Measurements from ENCODE around the gene LMOD1.

LMOD1 gene

DNA sequence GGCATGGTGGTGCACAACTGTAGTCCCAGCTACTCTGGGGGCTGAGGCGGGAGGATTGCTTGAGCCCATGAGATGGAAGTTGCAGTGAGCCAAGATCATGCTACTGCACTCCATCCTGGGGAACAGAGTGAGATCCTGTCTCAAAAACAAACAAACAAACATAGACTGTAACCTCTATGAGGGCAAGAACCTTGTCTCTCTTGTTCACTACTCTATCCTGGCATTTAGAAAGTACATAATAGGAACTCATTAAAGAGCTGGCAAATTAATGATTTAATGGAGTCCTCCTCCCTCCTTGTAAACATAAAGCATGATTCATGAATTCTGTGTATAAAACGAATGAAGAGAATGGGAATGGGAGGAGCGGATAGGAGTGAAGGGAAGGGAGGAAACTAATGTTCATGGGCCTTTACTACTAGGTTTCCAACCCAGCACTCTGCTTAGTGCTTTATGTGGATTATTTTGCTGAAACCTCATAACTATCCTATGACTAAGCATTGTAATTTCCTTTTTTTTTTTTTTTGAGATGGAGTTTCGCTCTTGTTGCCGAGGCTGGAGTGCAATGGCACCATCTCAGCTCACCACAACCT is 8.6 kb downstream of the LMOD1 start:
- POLR2A ChIA-PET, result no interaction called here
- TF ChIP-seq, protein P1, sequence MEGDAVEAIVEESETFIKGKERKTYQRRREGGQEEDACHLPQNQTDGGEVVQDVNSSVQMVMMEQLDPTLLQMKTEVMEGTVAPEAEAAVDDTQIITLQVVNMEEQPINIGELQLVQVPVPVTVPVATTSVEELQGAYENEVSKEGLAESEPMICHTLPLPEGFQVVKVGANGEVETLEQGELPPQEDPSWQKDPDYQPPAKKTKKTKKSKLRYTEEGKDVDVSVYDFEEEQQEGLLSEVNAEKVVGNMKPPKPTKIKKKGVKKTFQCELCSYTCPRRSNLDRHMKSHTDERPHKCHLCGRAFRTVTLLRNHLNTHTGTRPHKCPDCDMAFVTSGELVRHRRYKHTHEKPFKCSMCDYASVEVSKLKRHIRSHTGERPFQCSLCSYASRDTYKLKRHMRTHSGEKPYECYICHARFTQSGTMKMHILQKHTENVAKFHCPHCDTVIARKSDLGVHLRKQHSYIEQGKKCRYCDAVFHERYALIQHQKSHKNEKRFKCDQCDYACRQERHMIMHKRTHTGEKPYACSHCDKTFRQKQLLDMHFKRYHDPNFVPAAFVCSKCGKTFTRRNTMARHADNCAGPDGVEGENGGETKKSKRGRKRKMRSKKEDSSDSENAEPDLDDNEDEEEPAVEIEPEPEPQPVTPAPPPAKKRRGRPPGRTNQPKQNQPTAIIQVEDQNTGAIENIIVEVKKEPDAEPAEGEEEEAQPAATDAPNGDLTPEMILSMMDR (IDR thresholded peaks at IDR 0.05; ENCODE audit: control extremely low read depth, extremely low read depth, low read depth, missing control alignments), result no peak
- CTCF ChIA-PET, result interaction anchor here (1.2 kb wide), 1 partner anchor 42 kb away, joined by 4 read pairs; no protein-coding TSS in a partner anchor
- DNase-seq (ENCODE audit: extremely low spot score), result no peak

DNA sequence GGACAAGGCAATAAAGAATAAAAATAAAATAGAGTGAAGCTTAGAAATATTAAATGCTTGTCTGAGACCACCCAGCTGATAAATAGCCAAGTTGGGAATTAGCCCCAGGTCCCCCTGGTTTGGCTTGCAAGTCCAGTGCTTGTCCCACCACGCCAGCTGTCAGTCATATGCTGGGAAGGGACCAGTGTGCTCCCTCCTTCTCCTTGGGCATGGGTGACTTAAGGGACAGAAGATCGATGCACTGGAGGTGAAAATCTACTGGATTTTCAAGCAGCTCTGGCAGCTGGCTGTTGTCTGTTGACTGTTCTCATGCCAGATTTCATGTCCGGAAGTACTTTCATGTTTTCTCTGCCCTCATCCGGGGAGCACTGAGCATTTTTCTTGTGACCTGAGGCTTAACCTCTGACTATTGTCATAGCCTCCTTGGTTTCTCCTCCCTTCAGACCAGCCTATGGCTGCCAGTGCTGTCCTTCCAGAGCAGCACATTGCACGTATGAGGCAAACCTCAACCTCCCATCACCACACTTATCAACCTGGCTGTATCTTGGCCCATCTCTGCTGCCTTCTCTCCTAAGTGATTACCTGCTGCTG is 12.4 kb downstream of the LMOD1 start:
- ChIA-PET CTCF (interaction anchor here (0.6 to 1.2 kb wide), 2 partner anchors 38 to 39 kb away, joined by 3 to 5 read pairs; no protein-coding TSS in a partner anchor), POLR2A (no interaction called here)
- TF ChIP-seq, protein P1 (IDR thresholded peaks at IDR 0.05; ENCODE audit: control extremely low read depth, extremely low read depth, low read depth, missing control alignments), result no peak
- DNase-seq (ENCODE audit: extremely low spot score), result no peak

DNA sequence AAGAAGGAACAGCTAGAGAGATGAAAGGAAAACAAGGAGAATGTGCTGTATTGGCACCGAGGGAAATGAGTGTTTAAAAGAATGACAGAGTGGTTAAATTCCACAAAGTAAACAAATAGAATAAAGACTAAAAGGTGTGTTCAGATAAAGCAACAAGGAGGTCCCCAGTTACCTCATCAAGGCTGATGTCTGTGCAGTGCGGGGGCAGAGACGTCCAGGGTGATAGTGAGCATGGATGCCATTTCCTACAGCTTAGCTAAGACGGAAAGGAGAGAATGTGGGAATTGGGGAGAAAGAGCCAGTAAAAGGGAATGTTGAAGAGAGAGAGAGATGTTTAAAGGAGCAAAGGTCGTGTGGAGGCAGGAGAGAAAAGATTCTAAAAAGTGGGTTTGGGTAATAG is 15.5 kb downstream of the LMOD1 start:
- TF ChIP-seq, protein P1 (IDR thresholded peaks at IDR 0.05; ENCODE audit: control extremely low read depth, extremely low read depth, low read depth, missing control alignments), result no peak
- ChIA-PET POLR2A (no interaction called here), CTCF (interaction anchor here (1.1 to 1.5 kb wide), 2 partner anchors 23 to 29 kb away, joined by 3 to 4 read pairs; no protein-coding TSS in a partner anchor)

DNA sequence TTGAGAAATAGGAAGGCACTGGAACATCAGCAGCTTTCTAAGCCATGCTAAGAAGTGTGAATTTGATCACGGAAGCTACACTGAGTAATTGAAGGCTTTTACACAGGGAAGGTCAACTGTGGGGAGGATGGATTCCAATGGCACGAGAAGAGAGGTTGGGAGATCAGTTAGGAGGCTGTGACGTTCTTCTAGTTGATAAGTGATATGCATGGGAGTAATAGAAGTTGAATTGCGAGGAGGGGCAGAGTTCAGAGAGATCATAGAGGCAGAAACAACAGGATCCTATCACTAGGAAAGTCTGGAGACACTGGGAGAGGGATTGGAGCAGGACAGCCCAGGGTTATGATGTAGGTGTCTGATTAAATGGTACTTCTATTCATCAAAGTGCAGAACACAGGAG is 16.2 kb downstream of the LMOD1 start:
- TF ChIP-seq, protein P1 (IDR thresholded peaks at IDR 0.05; ENCODE audit: control extremely low read depth, extremely low read depth, low read depth, missing control alignments), result no peak
- ChIA-PET CTCF (interaction anchor here (1.1 kb wide), 1 partner anchor 28 kb away, joined by 4 read pairs; no protein-coding TSS in a partner anchor), POLR2A (no interaction called here)
- DNase-seq (ENCODE audit: extremely low spot score), result no peak

More for the DNA sequence above, 15.5 kb downstream of the LMOD1 start:
- DNase-seq (ENCODE audit: extremely low spot score), result no peak

DNA sequence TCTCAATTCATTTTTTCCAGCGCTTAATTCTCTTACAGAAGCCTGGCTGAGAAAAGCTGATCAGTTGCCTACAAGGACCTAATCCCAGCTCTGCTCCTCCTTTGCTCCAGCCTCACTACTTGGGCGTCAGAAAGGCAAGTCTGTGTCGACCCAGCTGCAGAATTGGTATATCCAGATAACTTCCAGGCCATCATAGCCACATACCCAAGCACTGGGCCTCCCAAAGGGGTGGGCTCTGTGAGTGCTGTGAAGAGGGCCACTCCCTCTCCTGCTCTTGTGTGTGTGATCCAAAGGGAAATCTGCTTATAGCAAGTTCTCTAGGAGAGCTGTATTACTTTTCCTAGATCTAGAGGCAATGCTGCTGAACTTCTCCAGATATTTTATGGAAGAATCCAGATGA is 18.1 kb downstream of the LMOD1 start:
- DNase-seq (ENCODE audit: extremely low spot score), result no peak
- CTCF ChIA-PET, result interaction anchor here (0.9 kb wide), 1 partner anchor 15 kb away, joined by 3 read pairs; no protein-coding TSS in a partner anchor
- POLR2A ChIA-PET, result no interaction called here
- TF ChIP-seq, protein P1 (IDR thresholded peaks at IDR 0.05; ENCODE audit: control extremely low read depth, extremely low read depth, low read depth, missing control alignments), result no peak

DNA sequence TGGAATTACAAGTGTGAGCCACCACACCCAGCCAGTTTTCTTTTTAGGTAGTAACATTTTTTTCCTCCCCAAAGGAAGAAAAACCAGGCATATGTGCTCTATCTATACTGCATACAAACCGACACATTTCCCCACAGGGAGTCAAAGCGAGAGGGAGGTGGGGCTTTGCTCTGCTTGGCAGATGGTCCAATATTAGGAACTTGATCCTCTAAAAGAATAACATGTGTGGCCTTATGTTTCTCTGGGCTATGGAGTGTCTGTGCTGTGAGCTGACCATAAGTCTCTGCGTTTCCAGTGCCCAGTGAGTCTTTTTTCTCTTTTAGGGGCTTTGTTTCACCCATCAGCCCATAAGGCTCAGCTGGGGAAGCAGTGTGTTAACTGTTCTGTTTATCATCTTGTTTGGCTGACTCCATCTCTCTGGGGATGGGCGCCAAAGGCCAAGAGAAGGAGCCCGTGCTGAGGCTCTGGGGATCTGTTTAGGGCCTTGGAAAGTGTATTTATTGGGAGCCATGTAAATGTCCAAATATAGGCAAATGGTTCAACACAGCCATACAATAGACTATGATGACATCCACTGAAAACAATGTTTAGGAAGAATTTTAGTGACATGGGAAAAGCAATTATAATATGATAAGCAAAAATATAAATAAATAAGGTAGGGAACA is 20.2 kb downstream of the LMOD1 start:
- no peak for DNase-seq (ENCODE audit: extremely low spot score)
- POLR2A ChIA-PET, result no interaction called here
- TF ChIP-seq, protein P1 (IDR thresholded peaks at IDR 0.05; ENCODE audit: control extremely low read depth, extremely low read depth, low read depth, missing control alignments), result no peak
- CTCF ChIA-PET, result no interaction called here

Measured in GM10248 (cell line).